A549 (cell line): ENCODE results near the gene LILRB1. TPM values are rescaled to one million over a fixed set of nuclear protein-coding genes. Genes with fewer than 3 reads are reported as not detected.

ENCODE experiments used
- ATAC-seq, 2 experiments: fragments of 200-7000 bp in 1 of 2; fragments of >200 bp in 1 of 2; cut with Nextera tagmentation in 1 of 2; cut with Tn5 transposase in 1 of 2; 3 replicates each; pipeline versions ENCODE4 v1.8.0 to v1.9.1; 2018 to 2020; ENCODE audit warnings: mild to moderate bottlenecking in 1 of 2, moderate library complexity in 1 of 2
- CTCF ChIA-PET: fragments of 300-600 bp; sonication (Branson Sonifier 250); formaldehyde crosslinking; extraction: SDS; loops from one replicate; lab custom pipeline; 2021; ENCODE audit warnings: antibody characterized with exemption, inconsistent platforms; lab: Yijun Ruan, JAX
- POLR2A ChIA-PET: fragments of 350-600 bp; formaldehyde crosslinking; extraction: SDS; loops from one replicate; lab custom pipeline; 2021; ENCODE audit warnings: antibody characterized with exemption, inconsistent platforms; lab: Yijun Ruan, JAX
- DNase-seq, 2 experiments: peaks; one replicate each; pipeline versions ENCODE4 v3.0.0 to v3.0.0-alpha.2; 2011 to 2016; ENCODE audit warnings: low read depth in 1 of 2, low spot score in 1 of 2
- FAIRE-seq: peaks from 2 replicates; lab custom pipeline; 2011; peaks lifted over from hg19 to GRCh38; lab: Jason Lieb, UNC
- H3K27ac ChIP-seq, 2 experiments: fragments of >200 bp; sonication (Bioruptor Twin); formaldehyde crosslinking; 3 replicates each; pipeline ENCODE4 v1.5.1; 2016 to 2017
- H3K4me1 ChIP-seq: fragments of >200 bp; sonication (Bioruptor Twin); formaldehyde crosslinking; 3 replicates; pipeline ENCODE4 v1.6.1; 2016
- H3K4me2 ChIP-seq: fragments of >200 bp; sonication (Bioruptor Twin); formaldehyde crosslinking; 3 replicates; pipeline ENCODE4 v1.6.1; 2016
- H3K4me3 ChIP-seq: fragments of >200 bp; sonication (Bioruptor Twin); formaldehyde crosslinking; 3 replicates; pipeline ENCODE4 v1.5.1; 2016
- H3K9me3 ChIP-seq: fragments of >200 bp; sonication (Bioruptor Twin); formaldehyde crosslinking; 3 replicates; pipeline ENCODE4 v1.6.1; 2016
- CBX2 ChIP-seq: fragments of 200-600 bp; sonication (generic); IDR thresholded peaks from 2 replicates; pipeline ENCODE4 v1.6.1; 2016; ENCODE audit warnings: low read depth, mild to moderate bottlenecking, borderline replicate concordance
- CEBPB ChIP-seq, 2 experiments: fragments of >200 bp in 1 of 2; sonication (Bioruptor Twin) in 1 of 2; formaldehyde crosslinking in 1 of 2; IDR thresholded peaks; 2 replicates each; pipeline ENCODE4 v1.6.1; 2012 to 2016
- EHF ChIP-seq: fragments of 250-450 bp; sonication (Bioruptor Pico); IDR thresholded peaks from 2 replicates; pipeline ENCODE4 v1.5.0; 2020; ENCODE audit warnings: mild to moderate bottlenecking
- EHMT2 ChIP-seq: fragments of 200-600 bp; sonication (generic); IDR thresholded peaks from 2 replicates; pipeline ENCODE4 v1.6.1; 2016; ENCODE audit warnings: antibody characterized with exemption, low read depth, mild to moderate bottlenecking, moderate library complexity
- EP300 ChIP-seq, 2 experiments: fragments of >200 bp; sonication (Bioruptor Twin); formaldehyde crosslinking; IDR thresholded peaks; 2 replicates in 1 of 2; 3 replicates in 1 of 2; pipeline ENCODE4 v1.6.1; 2016 to 2017
- ESRRA ChIP-seq: fragments of 150-350 bp; IDR thresholded peaks from 2 replicates; pipeline ENCODE4 v1.6.1; 2014; ENCODE audit warnings: mild to moderate bottlenecking, low read length, borderline replicate concordance
- FOSB ChIP-seq: fragments of 250-450 bp; sonication (Bioruptor Pico); IDR thresholded peaks from 2 replicates; pipeline ENCODE4 v1.5.0; 2020; ENCODE audit warnings: mild to moderate bottlenecking, moderate library complexity
- HES2 ChIP-seq: fragments of >200 bp; sonication (Bioruptor Twin); formaldehyde crosslinking; IDR thresholded peaks from 2 replicates; pipeline ENCODE4 v1.6.1; 2016
- HEYL ChIP-seq: fragments of 250-450 bp; sonication (Bioruptor Pico); IDR thresholded peaks from 2 replicates; pipeline ENCODE4 v1.8.0; 2021; ENCODE audit warnings: mild to moderate bottlenecking, moderate library complexity
- HOXA7 ChIP-seq: fragments of 250-450 bp; sonication (Bioruptor Pico); IDR thresholded peaks from 2 replicates; pipeline ENCODE4 v1.5.0; 2020; ENCODE audit warnings: mild to moderate bottlenecking, moderate library complexity
- HOXB5 ChIP-seq: fragments of 250-450 bp; sonication (Bioruptor Pico); IDR thresholded peaks from 2 replicates; pipeline ENCODE4 v1.5.0; 2020; ENCODE audit warnings: mild to moderate bottlenecking, moderate library complexity
- JUN ChIP-seq, 2 experiments: fragments of >200 bp; sonication (Bioruptor Twin); formaldehyde crosslinking; IDR thresholded peaks; 2 replicates in 1 of 2; 3 replicates in 1 of 2; pipeline ENCODE4 v1.6.1; 2016 to 2017
- KDM1A ChIP-seq: fragments of 200-600 bp; sonication (generic); IDR thresholded peaks from 2 replicates; pipeline ENCODE4 v1.6.1; 2016; ENCODE audit warnings: low read depth, mild to moderate bottlenecking
- KDM5A ChIP-seq: fragments of 200-600 bp; sonication (generic); IDR thresholded peaks from 2 replicates; pipeline ENCODE4 v1.6.1; 2016; ENCODE audit warnings: antibody characterized with exemption, mild to moderate bottlenecking
- PHF8 ChIP-seq: fragments of 200-600 bp; sonication (generic); IDR thresholded peaks from 2 replicates; pipeline ENCODE4 v1.6.1; 2016; ENCODE audit warnings: low read depth, mild to moderate bottlenecking, antibody characterized with exemption, moderate library complexity, borderline replicate concordance
- POLR2A ChIP-seq: IDR thresholded peaks from 2 replicates; pipeline ENCODE4 v1.6.1; 2012; ENCODE audit warnings: mild to moderate bottlenecking, low read length
- RAD21 ChIP-seq, 2 experiments: fragments of >200 bp in 1 of 2; sonication (Bioruptor Twin) in 1 of 2; formaldehyde crosslinking in 1 of 2; IDR thresholded peaks in 1 of 2; conservative IDR thresholded peaks in 1 of 2; 2 replicates in 1 of 2; 3 replicates in 1 of 2; pipeline ENCODE4 v1.6.1; 2012 to 2018; ENCODE audit warnings: inconsistent platforms in 1 of 2
- RARB ChIP-seq: fragments of 250-450 bp; sonication (Bioruptor Pico); IDR thresholded peaks from 2 replicates; pipeline ENCODE4 v1.8.0; 2021; ENCODE audit warnings: mild to moderate bottlenecking, moderate library complexity
- RCOR1 ChIP-seq: fragments of 150-350 bp; IDR thresholded peaks from 2 replicates; pipeline ENCODE4 v1.6.1; 2014; ENCODE audit warnings: antibody characterized with exemption, low read length, low read depth
- SMC3 ChIP-seq: fragments of >200 bp; sonication (Bioruptor Twin); formaldehyde crosslinking; IDR thresholded peaks from 3 replicates; pipeline ENCODE4 v1.6.1; 2018; ENCODE audit warnings: inconsistent platforms
- TFCP2L1 ChIP-seq: fragments of 250-450 bp; sonication (Bioruptor Pico); IDR thresholded peaks from 2 replicates; pipeline ENCODE4 v1.5.0; 2021; ENCODE audit warnings: mild to moderate bottlenecking
- TP53 ChIP-seq: fragments of 250-450 bp; sonication (Bioruptor Pico); IDR thresholded peaks from 2 replicates; pipeline ENCODE4 v1.5.0; 2021; ENCODE audit warnings: mild to moderate bottlenecking, moderate library complexity
- USF2 ChIP-seq: fragments of 450-650 bp; IDR thresholded peaks from 2 replicates; pipeline ENCODE4 v1.6.1; 2014; ENCODE audit warnings: antibody characterized with exemption
- ZC3H11A ChIP-seq: fragments of 450-650 bp; IDR thresholded peaks from 2 replicates; pipeline ENCODE4 v1.6.1; 2014; ENCODE audit warnings: antibody characterized with exemption, mild to moderate bottlenecking
- ZNF302 ChIP-seq: fragments of 250-450 bp; sonication (Bioruptor Pico); IDR thresholded peaks from 2 replicates; pipeline ENCODE4 v1.9.0; 2021; ENCODE audit warnings: inconsistent platforms, mild to moderate bottlenecking, moderate library complexity
- WGBS: methylation state at CpG from one replicate; pipeline ENCODE4 v1.1.6; 2017; ENCODE audit errors: missing lambda C conversion rate; 5-methylcytosine and 5-hydroxymethylcytosine counted together
- polyA plus RNA-seq, 4 experiments: library from polyadenylated mRNA; depleted of rRNA in 3 of 4; stranded (reverse); fragments of >200 nt; fragmentation: RNase III in 1 of 4; extraction: RNeasy Plus Mini Kit Qiagen cat#74134 plus additional on column Dnase treatment in 1 of 4; gene quantifications; 2 replicates in 3 of 4; 3 replicates in 1 of 4; pipeline ENCODE4 v1.2.3, GENCODE V29; 2011 to 2017
- TF ChIP-seq, protein P1 (sequence below): IDR thresholded peaks from 2 replicates; pipeline ENCODE4 v1.6.1; 2012
- TF ChIP-seq, protein P2 (sequence below): fragments of 200-600 bp; sonication (generic); IDR thresholded peaks from 2 replicates; pipeline ENCODE4 v1.6.1; 2016; ENCODE audit warnings: antibody characterized with exemption, mild to moderate bottlenecking, moderate library complexity
- TF ChIP-seq, protein P3 (sequence below): fragments of 150-350 bp; IDR thresholded peaks from 2 replicates; pipeline ENCODE4 v1.6.1; 2014; ENCODE audit warnings: low read depth, mild to moderate bottlenecking, low read length
- TF ChIP-seq, protein P4 (sequence below): IDR thresholded peaks from 2 replicates; pipeline ENCODE4 v1.6.1; 2012

Gene LILRB1
- polyA plus RNA-seq, 2 of the 4 experiments (the other 2 are of a cell fraction) = not detected

- FAIRE-seq (no peak), DNase-seq (no peak), ATAC-seq (no peak)
- ChIA-PET POLR2A (interaction anchor here (0.6 kb wide), 1 partner anchor 23 kb away, joined by 3 read pairs; no protein-coding TSS in a partner anchor), CTCF (interaction anchor here (1.0 to 2.7 kb wide), 2 partner anchors 13 to 16 kb away, joined by 4 to 16 read pairs; no protein-coding TSS in a partner anchor)
- no peaks in the 10 kb centered on the region; the same call in 2 of the 3 replicates for H3K9me3 ChIP-seq
- no peak overlapping the region for H3K27ac ChIP-seq
- H3K4me2 ChIP-seq = no peak overlapping the region
- H3K4me3 ChIP-seq = no peak overlapping the region
- no peaks in the 10 kb centered on the region for H3K4me1 ChIP-seq
- TF ChIP-seq, protein P1, sequence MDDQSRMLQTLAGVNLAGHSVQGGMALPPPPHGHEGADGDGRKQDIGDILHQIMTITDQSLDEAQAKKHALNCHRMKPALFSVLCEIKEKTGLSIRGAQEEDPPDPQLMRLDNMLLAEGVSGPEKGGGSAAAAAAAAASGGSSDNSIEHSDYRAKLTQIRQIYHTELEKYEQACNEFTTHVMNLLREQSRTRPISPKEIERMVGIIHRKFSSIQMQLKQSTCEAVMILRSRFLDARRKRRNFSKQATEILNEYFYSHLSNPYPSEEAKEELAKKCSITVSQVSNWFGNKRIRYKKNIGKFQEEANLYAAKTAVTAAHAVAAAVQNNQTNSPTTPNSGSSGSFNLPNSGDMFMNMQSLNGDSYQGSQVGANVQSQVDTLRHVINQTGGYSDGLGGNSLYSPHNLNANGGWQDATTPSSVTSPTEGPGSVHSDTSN = no peak
- TF ChIP-seq SMC3 = no peak
- TF ChIP-seq USF2 = no peak
- TF ChIP-seq ZNF302 (CRISPR knock-in tag) = no peak
- TF ChIP-seq FOSB = no peak
- TF ChIP-seq ZC3H11A = no peak
- no peak for TF ChIP-seq EP300 (IDR thresholded peaks at IDR 0.05)
- TF ChIP-seq HOXA7 (CRISPR knock-in tag) = no peak
- TF ChIP-seq, protein P2, sequence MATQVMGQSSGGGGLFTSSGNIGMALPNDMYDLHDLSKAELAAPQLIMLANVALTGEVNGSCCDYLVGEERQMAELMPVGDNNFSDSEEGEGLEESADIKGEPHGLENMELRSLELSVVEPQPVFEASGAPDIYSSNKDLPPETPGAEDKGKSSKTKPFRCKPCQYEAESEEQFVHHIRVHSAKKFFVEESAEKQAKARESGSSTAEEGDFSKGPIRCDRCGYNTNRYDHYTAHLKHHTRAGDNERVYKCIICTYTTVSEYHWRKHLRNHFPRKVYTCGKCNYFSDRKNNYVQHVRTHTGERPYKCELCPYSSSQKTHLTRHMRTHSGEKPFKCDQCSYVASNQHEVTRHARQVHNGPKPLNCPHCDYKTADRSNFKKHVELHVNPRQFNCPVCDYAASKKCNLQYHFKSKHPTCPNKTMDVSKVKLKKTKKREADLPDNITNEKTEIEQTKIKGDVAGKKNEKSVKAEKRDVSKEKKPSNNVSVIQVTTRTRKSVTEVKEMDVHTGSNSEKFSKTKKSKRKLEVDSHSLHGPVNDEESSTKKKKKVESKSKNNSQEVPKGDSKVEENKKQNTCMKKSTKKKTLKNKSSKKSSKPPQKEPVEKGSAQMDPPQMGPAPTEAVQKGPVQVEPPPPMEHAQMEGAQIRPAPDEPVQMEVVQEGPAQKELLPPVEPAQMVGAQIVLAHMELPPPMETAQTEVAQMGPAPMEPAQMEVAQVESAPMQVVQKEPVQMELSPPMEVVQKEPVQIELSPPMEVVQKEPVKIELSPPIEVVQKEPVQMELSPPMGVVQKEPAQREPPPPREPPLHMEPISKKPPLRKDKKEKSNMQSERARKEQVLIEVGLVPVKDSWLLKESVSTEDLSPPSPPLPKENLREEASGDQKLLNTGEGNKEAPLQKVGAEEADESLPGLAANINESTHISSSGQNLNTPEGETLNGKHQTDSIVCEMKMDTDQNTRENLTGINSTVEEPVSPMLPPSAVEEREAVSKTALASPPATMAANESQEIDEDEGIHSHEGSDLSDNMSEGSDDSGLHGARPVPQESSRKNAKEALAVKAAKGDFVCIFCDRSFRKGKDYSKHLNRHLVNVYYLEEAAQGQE = no peak
- no peak for TF ChIP-seq JUN (IDR thresholded peaks at IDR 0.05)
- TF ChIP-seq CEBPB (IDR thresholded peaks at IDR 0.05) = no peak
- no peak for TF ChIP-seq RCOR1
- TF ChIP-seq POLR2A = no peak
- no peak for TF ChIP-seq KDM5A
- no peak for TF ChIP-seq RARB (CRISPR knock-in tag)
- TF ChIP-seq, protein P3, sequence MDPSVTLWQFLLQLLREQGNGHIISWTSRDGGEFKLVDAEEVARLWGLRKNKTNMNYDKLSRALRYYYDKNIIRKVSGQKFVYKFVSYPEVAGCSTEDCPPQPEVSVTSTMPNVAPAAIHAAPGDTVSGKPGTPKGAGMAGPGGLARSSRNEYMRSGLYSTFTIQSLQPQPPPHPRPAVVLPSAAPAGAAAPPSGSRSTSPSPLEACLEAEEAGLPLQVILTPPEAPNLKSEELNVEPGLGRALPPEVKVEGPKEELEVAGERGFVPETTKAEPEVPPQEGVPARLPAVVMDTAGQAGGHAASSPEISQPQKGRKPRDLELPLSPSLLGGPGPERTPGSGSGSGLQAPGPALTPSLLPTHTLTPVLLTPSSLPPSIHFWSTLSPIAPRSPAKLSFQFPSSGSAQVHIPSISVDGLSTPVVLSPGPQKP = no peak
- WGBS = 30% methylated on average over 6 of the region's 6 CpGs
Measured at GRCh38 chr19:54660964-54661363, 30.7 kb downstream of the LILRB1 start.

- WGBS = 55% methylated on average over 13 of the region's 13 CpGs
- no peaks in the 10 kb centered on the region for H3K4me1 ChIP-seq
- DNase-seq = no peak
- FAIRE-seq = no peak
- TF ChIP-seq TFCP2L1 (no peak), HOXB5 (CRISPR knock-in tag) (no peak), KDM1A (no peak), EHMT2 (no peak), HES2 (no peak), RAD21 (conservative IDR thresholded peaks at IDR 0.05 in 1 of 2, IDR thresholded peaks at IDR 0.05 in 1 of 2) (no peak), ESRRA (no peak), EHF (no peak), JUN (IDR thresholded peaks at IDR 0.05) (no peak), CBX2 (no peak), TP53 (CRISPR knock-in tag) (no peak), SMC3 (no peak), HEYL (CRISPR knock-in tag) (no peak), PHF8 (no peak), USF2 (no peak)
- TF ChIP-seq, protein P4, sequence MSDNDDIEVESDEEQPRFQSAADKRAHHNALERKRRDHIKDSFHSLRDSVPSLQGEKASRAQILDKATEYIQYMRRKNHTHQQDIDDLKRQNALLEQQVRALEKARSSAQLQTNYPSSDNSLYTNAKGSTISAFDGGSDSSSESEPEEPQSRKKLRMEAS = no peak
- TF ChIP-seq, all 56 proteins: peak for 0
- Histone ChIP-seq H3K27ac (no peak overlapping the region), H3K4me2 (no peak overlapping the region), H3K4me3 (no peak overlapping the region), H3K9me3 (no peaks in the 10 kb centered on the region; the same call in 2 of the 3 replicates)
- no peak for ATAC-seq
- CTCF ChIA-PET = interaction anchor here (0.6 to 3.3 kb wide), 4 partner anchors 9 to 134 kb away, joined by 4 to 18 read pairs (median 12); no protein-coding TSS in a partner anchor
- POLR2A ChIA-PET = no interaction called here
Measured at GRCh38 chr19:54661846-54662481, 31.7 kb downstream of the LILRB1 start.
